OCI-LY3 (cell line): ENCODE measurements around the gene SLC2A4RG.

Source experiments
- CTCF ChIP-seq: fragments of 200-600, 300-600 bp; sonication (generic); IDR thresholded peaks from 2 replicates; pipeline ENCODE4 v1.5.1; 2014; ENCODE audit warnings: antibody characterized with exemption, low read length, low read depth
- EZH2phosphoT487 ChIP-seq: fragments of 200-600 bp; shearing (Covaris generic); IDR thresholded peaks from 2 replicates; pipeline ENCODE4 v1.6.1; 2018; ENCODE audit warnings: antibody characterized with exemption, mixed run types, low read depth

- TF ChIP-seq CTCF: no peak
- no peak for TF ChIP-seq EZH2phosphoT487
Observed at GRCh38 chr20:63712191-63712590, 27.4 kb upstream of the SLC2A4RG start.
